Neural cell (in vitro differentiated cells): ENCODE measurements around the gene CMTM3. TPM values are rescaled to one million over a fixed set of nuclear protein-coding genes. Genes with fewer than 3 reads are reported as not detected.
"Not testable (repeated sequence)": the region's sequence is repeated elsewhere in the genome, so short reads cannot be mapped to it uniquely, and the experiment has no call there.

ENCODE experiments used
- H2AFZ ChIP-seq: fragments of 200-600, 300-800 bp; sonication (generic), shearing (Covaris generic); 2 replicates; pipeline ENCODE4 v1.6.0; 2014; ENCODE audit warnings: low read depth, mild to moderate bottlenecking, antibody characterized with exemption, low read length, moderate library complexity
- H3F3A ChIP-seq: fragments of 200-600 bp; shearing (Covaris generic); 2 replicates; pipeline ENCODE4 v1.6.1; 2016; ENCODE audit warnings: mild to moderate bottlenecking, moderate library complexity, mixed read lengths, antibody characterized with exemption, low read length; ENCODE audit not compliant: insufficient read depth, poor library complexity, severe bottlenecking
- H3K27ac ChIP-seq: fragments of 200-600, 300-800 bp; sonication (generic), shearing (Covaris generic); 2 replicates; pipeline ENCODE4 v1.5.1; 2014; ENCODE audit warnings: mild to moderate bottlenecking, low read length, moderate library complexity
- H3K27me3 ChIP-seq: fragments of 300-800, 200-600 bp; sonication (generic), shearing (Covaris generic); 2 replicates; pipeline ENCODE4 v1.6.0; 2014; ENCODE audit warnings: mild to moderate bottlenecking, low read depth, low read length, moderate library complexity; ENCODE audit not compliant: insufficient read depth
- H3K36me3 ChIP-seq: fragments of 300-800, 200-600 bp; sonication (generic), shearing (Covaris generic); 2 replicates; pipeline ENCODE4 v1.5.1; 2014; ENCODE audit warnings: mild to moderate bottlenecking, antibody characterized with exemption, low read length, moderate library complexity; ENCODE audit not compliant: insufficient read depth
- H3K4me2 ChIP-seq: fragments of 300-800, 200-600 bp; sonication (generic), shearing (Covaris generic); 2 replicates; pipeline ENCODE4 v1.6.0; 2014; ENCODE audit warnings: mild to moderate bottlenecking, low read length
- H3K4me3 ChIP-seq: fragments of 300-800, 200-600 bp; sonication (generic), shearing (Covaris generic); 2 replicates; pipeline ENCODE4 v1.5.1; 2014; ENCODE audit warnings: mild to moderate bottlenecking, low read length, moderate library complexity
- H3K79me2 ChIP-seq: fragments of 200-600 bp; shearing (Covaris generic); replicated peaks from 2 replicates; pipeline ENCODE4 v1.6.0; 2014; ENCODE audit warnings: mild to moderate bottlenecking, low read length, moderate library complexity; ENCODE audit not compliant: insufficient read depth
- H3K9ac ChIP-seq: fragments of 300-800, 200-600 bp; sonication (generic), shearing (Covaris generic); 2 replicates; pipeline ENCODE4 v1.6.1; 2016; ENCODE audit warnings: mild to moderate bottlenecking, low read length, mixed read lengths
- H3K9me2 ChIP-seq: fragments of 200-600 bp; shearing (Covaris generic); 2 replicates; pipeline ENCODE4 v1.6.1; 2016; ENCODE audit warnings: mild to moderate bottlenecking, low read length, mixed read lengths; ENCODE audit not compliant: insufficient read depth
- H3K9me3 ChIP-seq: fragments of 200-600, 300-800 bp; sonication (generic), shearing (Covaris generic); 2 replicates; pipeline ENCODE4 v1.6.1; 2016; ENCODE audit warnings: mild to moderate bottlenecking, mixed run types, low read length, moderate library complexity, mixed read lengths
- H4K20me1 ChIP-seq: fragments of 200-600 bp; shearing (Covaris generic); 2 replicates; pipeline ENCODE4 v1.6.1; 2016; ENCODE audit warnings: mild to moderate bottlenecking, mixed run types; ENCODE audit not compliant: insufficient read depth
- CTCF ChIP-seq: fragments of 450-650 bp; IDR thresholded peaks from 2 replicates; pipeline ENCODE4 v1.5.1; 2014; ENCODE audit warnings: antibody characterized with exemption, mild to moderate bottlenecking, moderate library complexity; ENCODE audit not compliant: poor library complexity, severe bottlenecking
- EP300 ChIP-seq: fragments of 450-650 bp; conservative IDR thresholded peaks from 2 replicates; pipeline ENCODE4 v1.6.1; 2014; ENCODE audit warnings: antibody characterized with exemption, mild to moderate bottlenecking, moderate library complexity; ENCODE audit not compliant: poor library complexity, severe bottlenecking
- EZH2 ChIP-seq: fragments of 200-600, 300-800 bp; shearing (Covaris generic), sonication (generic); IDR thresholded peaks from 2 replicates; pipeline ENCODE4 v1.6.1; 2014; ENCODE audit warnings: antibody characterized with exemption, low read length, borderline replicate concordance, mild to moderate bottlenecking; ENCODE audit not compliant: insufficient read depth, poor library complexity, severe bottlenecking
- POLR2AphosphoS5 ChIP-seq: IDR thresholded peaks from 2 replicates; pipeline ENCODE4 v1.6.1; 2012
- RAD21 ChIP-seq: fragments of 450-650 bp; conservative IDR thresholded peaks from 2 replicates; pipeline ENCODE4 v1.6.1; 2014; ENCODE audit warnings: antibody characterized with exemption, mild to moderate bottlenecking, moderate library complexity
- REST ChIP-seq: IDR thresholded peaks from 2 replicates; pipeline ENCODE4 v1.6.1; 2012; ENCODE audit warnings: borderline replicate concordance
- SMC3 ChIP-seq: fragments of 450-650 bp; conservative IDR thresholded peaks from 2 replicates; pipeline ENCODE4 v1.6.1; 2014; ENCODE audit warnings: antibody characterized with exemption, mild to moderate bottlenecking, moderate library complexity; ENCODE audit not compliant: poor library complexity
- TAF1 ChIP-seq: IDR thresholded peaks from 2 replicates; pipeline ENCODE4 v1.6.1; 2012; ENCODE audit warnings: low read depth
- polyA plus RNA-seq: library from polyadenylated mRNA; depleted of rRNA; stranded (reverse); fragments of >200 nt; gene quantifications from 2 replicates; pipeline ENCODE4 v1.2.3, GENCODE V29; 2014

CMTM3 gene
- polyA plus RNA-seq, 1 donor from 2014 or later = 7.7 TPM

- H3F3A ChIP-seq = no peaks in the 10 kb centered on the region
- H3K27ac ChIP-seq = peak overlapping the region; percentile 1
- H3K27me3 ChIP-seq = no peaks in the 10 kb centered on the region
- H3K79me2 ChIP-seq = no peaks in the 10 kb centered on the region
- H3K36me3 ChIP-seq = no peaks in the 10 kb centered on the region
- no peaks in the 10 kb centered on the region for H3K9me2 ChIP-seq
- H2AFZ ChIP-seq = no peak overlapping the region
- TF ChIP-seq CTCF = peak; percentile 17
- TF ChIP-seq POLR2AphosphoS5 = no peak
- no peak for TF ChIP-seq RAD21
- TF ChIP-seq REST = no peak
- no peak for TF ChIP-seq EP300
- TF ChIP-seq SMC3 = no peak
- no peak for TF ChIP-seq TAF1
- H4K20me1 ChIP-seq = no peaks in the 10 kb centered on the region
- no peaks in the 10 kb centered on the region for H3K9me3 ChIP-seq
- peak overlapping the region; percentile 48 for H3K4me3 ChIP-seq
- peak overlapping the region; percentile 26 for H3K9ac ChIP-seq
- peak overlapping the region; percentile 40 for H3K4me2 ChIP-seq
Observed at GRCh38 chr16:66660422-66661209, 56.1 kb downstream of the CMTM3 start.

GRCh38 chr16:66661210-66661560 is 56.7 kb downstream of the CMTM3 start:
- peak overlapping the region; percentile 1 for H3K27ac ChIP-seq
- H4K20me1 ChIP-seq = no peaks in the 10 kb centered on the region
- H3K27me3 ChIP-seq = no peaks in the 10 kb centered on the region
- H3K9me2 ChIP-seq = no peaks in the 10 kb centered on the region
- peak overlapping the region; percentile 48 for H3K4me3 ChIP-seq
- TF ChIP-seq EZH2 (no peak), POLR2AphosphoS5 (no peak), RAD21 (no peak), EP300 (peak; percentile 20)
- no peak overlapping the region for H2AFZ ChIP-seq
- no peaks in the 10 kb centered on the region for H3F3A ChIP-seq
- H3K9ac ChIP-seq = peak overlapping the region; percentile 26
- H3K4me2 ChIP-seq = peak overlapping the region; percentile 40
- no peaks in the 10 kb centered on the region for H3K9me3 ChIP-seq
- no peaks in the 10 kb centered on the region for H3K36me3 ChIP-seq
- H3K79me2 ChIP-seq = no peaks in the 10 kb centered on the region

- H3K79me2 ChIP-seq, H3K27ac ChIP-seq, H3K9me3 ChIP-seq, H3K9ac ChIP-seq, H3F3A ChIP-seq, H4K20me1 ChIP-seq, H3K27me3 ChIP-seq, H3K4me3 ChIP-seq, H3K4me2 ChIP-seq, H2AFZ ChIP-seq, H3K36me3 ChIP-seq, H3K9me2 ChIP-seq: not testable (repeated sequence)
Observed at GRCh38 chr16:66661671-66662346, 57.3 kb downstream of the CMTM3 start.
